ENCODE data around the gene LGALS1.
A peak's percentile ranks its signal among the peaks of the same experiment; 100 is the strongest.

GRCh38 chr22:37726241-37726887, 50.9 kb downstream of the LGALS1 start:
- TF ChIP-seq, protein P1, sequence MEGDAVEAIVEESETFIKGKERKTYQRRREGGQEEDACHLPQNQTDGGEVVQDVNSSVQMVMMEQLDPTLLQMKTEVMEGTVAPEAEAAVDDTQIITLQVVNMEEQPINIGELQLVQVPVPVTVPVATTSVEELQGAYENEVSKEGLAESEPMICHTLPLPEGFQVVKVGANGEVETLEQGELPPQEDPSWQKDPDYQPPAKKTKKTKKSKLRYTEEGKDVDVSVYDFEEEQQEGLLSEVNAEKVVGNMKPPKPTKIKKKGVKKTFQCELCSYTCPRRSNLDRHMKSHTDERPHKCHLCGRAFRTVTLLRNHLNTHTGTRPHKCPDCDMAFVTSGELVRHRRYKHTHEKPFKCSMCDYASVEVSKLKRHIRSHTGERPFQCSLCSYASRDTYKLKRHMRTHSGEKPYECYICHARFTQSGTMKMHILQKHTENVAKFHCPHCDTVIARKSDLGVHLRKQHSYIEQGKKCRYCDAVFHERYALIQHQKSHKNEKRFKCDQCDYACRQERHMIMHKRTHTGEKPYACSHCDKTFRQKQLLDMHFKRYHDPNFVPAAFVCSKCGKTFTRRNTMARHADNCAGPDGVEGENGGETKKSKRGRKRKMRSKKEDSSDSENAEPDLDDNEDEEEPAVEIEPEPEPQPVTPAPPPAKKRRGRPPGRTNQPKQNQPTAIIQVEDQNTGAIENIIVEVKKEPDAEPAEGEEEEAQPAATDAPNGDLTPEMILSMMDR (IDR thresholded peaks at IDR 0.05; ENCODE audit: low read depth, low read length, missing input control): peak; percentile 33
- TF ChIP-seq RAD21 (IDR thresholded peaks at IDR 0.05): peak; percentile 52 to 66
- TF ChIP-seq ZBTB33 (IDR thresholded peaks at IDR 0.05): no peak
- no peak for TF ChIP-seq ATF3 (IDR thresholded peaks at IDR 0.05)
- no peak for TF ChIP-seq GABPA (IDR thresholded peaks at IDR 0.05 in 1 of 2, conservative IDR thresholded peaks at IDR 0.05 in 1 of 2)
- no peak for TF ChIP-seq MAX (IDR thresholded peaks at IDR 0.05)
- no peak for TF ChIP-seq TAF1 (conservative IDR thresholded peaks at IDR 0.05)
- TF ChIP-seq REST (IDR thresholded peaks at IDR 0.05): no peak
- TF ChIP-seq NR2F2 (IDR thresholded peaks at IDR 0.05): no peak
